ENCODE results near the gene C16orf90.
"Not testable (repeated sequence)": the region's sequence is repeated elsewhere in the genome, so short reads cannot be mapped to it uniquely, and the experiment has no call there.

The C16orf90 gene

DNA sequence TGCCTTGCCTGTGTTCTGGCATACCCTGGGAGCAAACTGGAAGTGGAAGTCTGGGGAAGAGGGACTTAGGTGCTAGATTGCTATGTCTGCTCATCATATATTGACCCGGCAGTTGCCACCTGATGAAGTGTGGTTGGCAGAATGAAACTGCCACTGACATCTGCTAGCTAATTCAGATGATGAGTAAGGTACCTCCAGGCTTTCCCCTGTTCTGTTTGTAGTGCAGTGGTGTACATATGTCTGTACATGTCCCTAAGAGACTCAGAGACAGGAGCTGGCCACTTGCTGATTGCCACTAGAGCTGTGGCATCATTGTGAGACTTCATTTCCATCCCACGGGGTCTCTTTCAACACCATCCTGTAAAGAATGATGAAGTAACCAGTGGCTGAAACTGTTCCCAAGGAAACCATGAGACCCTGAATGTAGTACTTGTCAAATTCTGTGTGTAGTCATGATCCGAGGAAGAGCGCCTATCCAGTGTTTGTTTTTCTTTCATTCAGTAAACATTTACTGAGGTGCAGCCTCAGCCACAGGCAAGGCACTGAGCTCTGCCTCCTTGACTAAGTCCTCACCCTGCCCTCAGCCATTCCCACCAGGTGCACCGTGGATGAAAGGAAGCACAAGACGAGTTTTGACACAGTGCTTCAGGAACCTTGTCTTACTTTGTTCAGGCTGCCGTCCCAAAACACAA is 18.7 kb upstream of the C16orf90 start:
- DNase-seq (ENCODE audit: low read depth in 2 of 2) = no peak

DNA sequence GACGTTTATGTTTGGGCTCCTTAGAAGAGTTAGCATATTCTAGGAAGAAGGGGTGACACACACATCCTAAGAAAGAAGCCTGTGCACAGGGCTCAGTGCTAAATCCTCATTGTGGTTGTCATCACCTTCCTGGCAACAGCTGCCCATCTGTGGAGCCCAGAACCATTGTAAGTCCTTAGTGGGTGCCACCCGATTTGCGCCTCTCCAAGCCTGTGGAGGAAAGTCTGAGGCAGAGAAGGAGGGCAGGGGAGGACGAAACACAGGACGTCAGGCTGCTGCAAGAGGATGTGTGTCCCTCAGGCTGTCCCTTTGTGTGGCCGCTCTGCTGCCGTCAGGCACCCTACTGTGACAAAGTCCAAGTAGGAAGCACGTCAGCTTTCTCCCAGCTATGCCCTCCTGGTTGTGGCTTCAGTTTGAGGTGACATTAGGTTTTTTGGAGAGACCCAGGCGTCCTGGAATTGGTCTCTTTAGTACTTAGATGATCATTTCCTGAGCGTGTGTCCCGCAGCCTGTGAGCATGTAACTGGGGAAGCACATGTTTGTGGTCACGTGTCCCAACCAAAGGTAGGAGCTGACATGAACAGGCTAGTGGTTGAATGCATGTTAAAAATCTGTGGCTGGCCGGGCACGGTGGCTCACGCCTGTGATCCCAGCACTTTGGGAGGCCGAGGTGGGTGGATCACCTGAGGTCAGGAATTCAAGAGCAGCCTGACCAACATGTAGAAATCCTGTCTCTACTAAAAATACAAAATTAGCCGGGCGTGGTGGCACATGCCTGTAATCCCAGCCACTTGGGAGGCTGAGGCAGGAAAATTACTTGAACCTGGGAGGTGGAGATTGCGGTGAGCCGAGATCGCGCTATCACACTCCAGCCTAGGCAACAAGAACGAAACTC is 16.2 kb upstream of the C16orf90 start:
- no peak for DNase-seq (ENCODE audit: low read depth in 2 of 2)

- no peak for DNase-seq (ENCODE audit: low read depth in 2 of 2)
These were observed 15.1 kb upstream of the C16orf90 start for GRCh38 chr16:3510416-3510815.

GRCh38 chr16:3509470-3509928 is 14.2 kb upstream of the C16orf90 start:
- no peak for DNase-seq (ENCODE audit: low read depth in 2 of 2)

DNA sequence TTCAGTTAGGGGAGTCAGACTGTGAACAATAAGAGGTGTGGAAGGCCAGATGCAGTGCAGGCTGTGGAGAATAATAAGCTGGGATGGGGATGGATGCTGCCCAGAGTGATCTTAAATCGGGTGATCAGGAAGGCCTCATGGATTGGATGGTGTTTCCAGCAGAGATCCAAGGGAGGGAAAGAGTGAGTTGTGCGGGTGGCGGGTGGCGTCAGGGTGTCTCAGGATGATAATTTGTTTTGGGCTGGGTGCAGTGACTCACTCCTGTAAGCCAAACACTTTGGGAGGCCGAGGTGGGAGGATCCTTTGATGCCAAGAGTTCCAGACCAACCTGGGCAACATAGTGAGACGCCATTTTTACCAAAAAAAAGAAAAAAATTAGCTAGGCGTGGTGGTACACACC is 13.4 kb upstream of the C16orf90 start:
- no peak for DNase-seq (ENCODE audit: low read depth in 2 of 2)

DNA sequence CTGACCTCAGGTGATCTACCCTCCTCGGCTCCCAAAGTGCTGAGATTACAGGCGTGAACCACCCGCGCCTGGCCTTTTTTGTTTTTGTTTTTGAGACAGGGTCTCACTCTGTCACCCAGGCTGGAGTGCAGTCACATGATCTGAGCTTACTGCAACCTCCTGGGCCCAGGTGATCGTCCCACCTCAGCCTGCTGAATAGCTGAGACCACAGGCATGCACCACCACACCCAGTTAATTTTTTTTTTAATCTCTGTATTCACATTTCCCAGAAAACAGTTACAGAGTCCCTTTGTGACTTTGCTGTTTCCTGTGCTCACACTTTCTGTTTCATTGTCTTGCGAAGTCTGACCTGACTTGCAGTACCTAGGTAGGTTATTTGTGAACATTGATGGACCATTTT is 8.2 kb upstream of the C16orf90 start:
- no peak for DNase-seq (ENCODE audit: low read depth in 2 of 2)

- DNase-seq (ENCODE audit: low read depth in 2 of 2) = no peak
These were observed 6.6 kb upstream of the C16orf90 start for GRCh38 chr16:3501783-3502400.

DNA sequence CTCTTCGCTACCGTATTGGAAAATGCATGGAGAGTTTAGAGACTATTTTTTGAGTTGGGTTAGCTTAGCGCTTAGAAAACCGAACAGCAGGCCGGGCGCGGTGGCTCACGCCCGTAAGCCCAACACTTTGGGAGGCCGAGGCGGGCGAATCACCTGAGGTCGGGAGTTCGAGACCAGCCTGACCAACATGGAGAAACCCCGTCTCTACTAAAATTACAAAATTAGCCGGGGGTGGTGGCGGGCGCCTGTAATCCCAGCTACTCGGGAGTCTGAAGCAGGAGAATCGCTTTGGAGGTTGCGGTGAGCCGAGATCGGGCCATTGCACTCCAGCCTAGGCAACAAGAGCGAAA is 6.1 kb upstream of the C16orf90 start:
- not testable (repeated sequence) for DNase-seq (ENCODE audit: low read depth in 2 of 2)

DNA sequence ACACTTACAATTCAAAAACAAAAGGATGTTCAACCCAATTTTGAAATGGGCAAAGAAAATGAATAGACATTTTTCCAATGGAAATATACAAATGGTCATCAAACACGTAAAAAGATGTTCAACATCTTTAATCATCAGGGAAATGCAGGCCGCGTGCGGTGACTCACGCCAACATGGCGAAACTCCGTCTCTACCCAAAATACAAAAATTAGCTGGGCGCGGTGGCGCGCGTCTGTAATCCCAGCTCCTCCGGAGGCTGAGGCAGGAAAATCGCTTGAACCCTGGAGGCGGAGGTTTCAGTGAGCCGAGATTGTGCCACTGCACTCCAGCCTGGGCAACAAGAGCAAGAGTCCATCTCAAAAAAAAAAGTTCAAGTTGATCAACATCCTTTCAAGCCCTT is 3.7 kb upstream of the C16orf90 start:
- DNase-seq (ENCODE audit: low read depth in 2 of 2) = no peak

DNA sequence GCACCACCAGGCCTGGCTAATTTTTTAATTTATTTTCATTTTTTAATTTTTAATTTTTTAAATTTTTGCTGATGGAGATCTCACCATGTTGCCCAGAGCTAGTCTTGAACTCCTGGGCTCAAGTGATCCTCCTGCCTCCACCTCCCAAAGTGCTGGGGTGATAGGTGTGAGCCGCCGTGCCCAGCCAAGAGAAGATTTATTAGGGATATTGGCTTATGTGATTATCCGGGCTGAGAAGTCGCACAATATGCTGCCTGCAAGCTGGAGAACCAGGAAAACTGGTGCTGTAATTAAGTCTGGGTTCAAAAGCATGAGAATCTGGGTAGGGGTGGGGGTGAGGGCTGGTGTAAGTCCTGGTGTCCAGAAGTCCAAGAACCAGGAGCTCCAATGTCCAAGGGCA is 2.5 kb upstream of the C16orf90 start:
- DNase-seq (ENCODE audit: low read depth in 2 of 2) = no peak

GRCh38 chr16:3496386-3496785 is 1.1 kb upstream of the C16orf90 start:
- no peak for DNase-seq (ENCODE audit: low read depth in 2 of 2)

DNA sequence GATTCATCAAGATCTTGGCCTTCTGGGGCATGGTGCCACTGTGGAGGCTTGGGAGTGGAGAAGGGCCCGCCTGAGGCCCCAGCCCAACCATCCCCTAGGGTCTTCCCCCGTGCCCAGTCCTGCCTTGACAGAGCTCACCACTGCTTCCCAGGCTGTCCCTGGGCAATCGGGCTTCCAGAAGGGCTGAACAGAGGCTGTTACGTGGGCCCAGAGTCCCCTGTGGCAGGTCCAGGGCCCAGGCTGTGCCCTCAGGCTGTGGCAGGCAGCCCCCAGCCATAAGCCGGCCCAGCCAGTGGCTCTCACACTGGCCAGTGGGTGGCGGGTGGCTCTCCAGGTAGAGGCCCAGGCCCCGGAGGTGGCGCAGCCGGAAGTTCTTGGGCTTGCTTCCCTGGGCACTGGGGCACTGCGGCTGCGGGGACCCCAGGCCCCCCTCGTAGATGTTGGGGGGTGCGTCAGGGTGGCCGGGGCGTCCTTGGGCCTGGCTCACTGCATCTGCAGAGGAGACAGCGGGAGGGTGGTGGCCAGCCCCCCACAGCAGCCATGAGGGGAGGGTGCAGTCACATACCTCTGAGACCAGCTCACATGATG is 809 bp downstream of the C16orf90 start:
- DNase-seq (ENCODE audit: low read depth in 2 of 2) = no peak

DNA sequence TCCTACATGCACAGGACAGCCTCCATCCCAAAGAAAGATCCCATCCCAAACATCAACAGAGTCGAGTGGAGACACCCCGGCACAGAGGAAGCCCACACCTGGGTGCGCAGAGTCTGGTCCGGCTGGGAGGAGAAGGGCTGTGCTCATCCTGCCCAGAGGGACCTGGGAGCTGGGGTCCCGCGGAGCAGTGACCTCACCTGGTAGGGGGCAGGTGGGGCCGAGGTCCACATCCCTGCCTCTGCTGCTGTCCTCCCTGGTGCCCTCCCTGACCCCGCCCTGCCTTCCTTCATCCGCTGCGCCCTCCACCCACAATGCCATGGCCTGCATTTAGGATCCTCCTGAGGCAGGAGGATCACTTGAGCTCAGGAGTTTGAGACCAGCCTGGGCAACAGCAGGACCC is 2.9 kb downstream of the C16orf90 start:
- DNase-seq (ENCODE audit: low read depth in 2 of 2) = no peak

- no peak for DNase-seq (ENCODE audit: low read depth in 2 of 2)
These were observed 4.2 kb downstream of the C16orf90 start for GRCh38 chr16:3490911-3491629.

DNA sequence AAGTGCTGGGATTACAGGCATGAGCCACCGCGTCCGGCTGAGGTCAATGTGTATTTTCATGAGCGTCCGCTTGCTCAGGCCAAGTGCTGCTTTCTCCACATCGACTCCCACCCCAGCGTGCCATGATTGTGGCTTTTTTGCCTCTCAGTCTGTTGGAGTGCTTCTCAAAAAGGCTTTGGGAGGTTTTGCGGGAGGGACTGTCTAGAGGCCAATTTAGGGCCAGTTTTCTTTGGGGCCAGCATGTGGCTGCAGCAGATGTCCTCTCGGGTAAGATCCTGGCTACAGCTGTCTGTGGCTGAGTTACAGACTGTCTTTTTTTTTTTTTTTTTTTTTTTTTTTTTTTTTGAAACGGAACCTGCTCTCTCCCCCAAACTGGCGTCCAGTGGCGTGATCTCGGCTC is 6.5 kb downstream of the C16orf90 start:
- DNase-seq (ENCODE audit: low read depth in 2 of 2) = no peak

GRCh38 chr16:3487521-3488410 is 7.5 kb downstream of the C16orf90 start:
- DNase-seq (ENCODE audit: low read depth in 2 of 2) = no peak

- no peak for DNase-seq (ENCODE audit: low read depth in 2 of 2)
These were observed 8.6 kb downstream of the C16orf90 start for GRCh38 chr16:3486506-3487215.

- no peak for DNase-seq (ENCODE audit: low read depth in 2 of 2)
These were observed 9.3 kb downstream of the C16orf90 start for GRCh38 chr16:3485821-3486505.

DNA sequence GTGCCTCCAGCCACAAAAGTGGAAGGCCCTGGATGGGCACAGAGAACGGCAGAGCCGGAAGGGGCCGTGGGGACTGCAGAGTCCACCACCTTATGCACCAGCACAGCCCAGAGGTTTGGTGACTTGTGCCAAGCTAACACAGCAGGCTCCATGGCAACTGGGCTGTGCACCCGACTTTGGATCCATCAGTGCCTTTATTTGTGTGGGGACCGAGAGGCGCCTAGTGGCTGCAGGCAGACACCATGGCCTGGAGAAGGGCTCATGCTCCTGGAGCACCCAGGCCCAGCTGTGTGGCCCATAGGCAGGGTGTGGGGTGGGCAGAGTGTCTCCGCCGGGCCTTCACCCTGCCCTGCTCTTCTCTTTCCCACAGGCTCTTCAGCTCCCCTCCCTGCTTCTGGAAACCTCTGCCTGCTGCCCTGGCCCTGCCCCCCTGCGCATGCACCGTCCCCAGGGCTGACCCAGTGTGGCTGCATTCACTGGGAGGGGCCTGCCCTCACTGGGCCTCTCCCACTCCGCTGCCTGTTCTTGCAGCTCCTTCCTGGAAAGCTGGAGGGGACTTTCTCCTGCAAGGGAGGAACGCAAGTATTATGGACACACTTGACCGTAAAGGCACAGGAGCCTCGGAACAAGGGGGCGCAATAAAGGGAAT is 10.1 kb downstream of the C16orf90 start:
- DNase-seq (ENCODE audit: low read depth in 2 of 2) = no peak
